PC-9 (cell line): Measurements from ENCODE around the gene PLEKHB2.

Experiments
- CTCF ChIP-seq: fragments of 200-600 bp; sonication (generic); conservative IDR thresholded peaks from 2 replicates; pipeline ENCODE4 v1.6.1; 2017; ENCODE audit warnings: mixed run types, antibody characterized with exemption, mild to moderate bottlenecking, moderate library complexity
- EZH2 ChIP-seq: fragments of 200-600 bp; sonication (generic); IDR thresholded peaks from 2 replicates; pipeline ENCODE4 v1.8.0; 2017; ENCODE audit warnings: antibody characterized with exemption, low read depth

- no peak for TF ChIP-seq CTCF
- TF ChIP-seq EZH2, result no peak
Observed at GRCh38 chr2:131132729-131133128, 27.6 kb downstream of the PLEKHB2 start.
